Body of pancreas (tissue), 4 donors: Measurements from ENCODE around the gene PNPLA7.

Experiments
- CTCF ChIP-seq, 7 experiments: fragments of 450-650 bp in 4 of 7; fragments of 200-600 bp in 3 of 7; sonication (generic) in 3 of 7; IDR thresholded peaks; one replicate each; pipeline ENCODE4 v1.5.1; 2016 to 2019; ENCODE audit warnings: antibody characterized with exemption in 7 of 7
- POLR2A ChIP-seq, 3 donors: fragments of 450-650 bp; IDR thresholded peaks; one replicate each; pipeline ENCODE4 v1.6.1; 2016; ENCODE audit warnings: antibody characterized with exemption in 3 of 3, mild to moderate bottlenecking in 2 of 3

- no peak for TF ChIP-seq CTCF (IDR thresholded peaks at IDR 0.05)
- no peak for TF ChIP-seq POLR2A (IDR thresholded peaks at IDR 0.05)
These were observed 5.0 kb upstream of the PNPLA7 start for GRCh38 chr9:137555179-137555578.
